SK-N-SH treated with all-trans-retinoic acid at 6 μM for 48 hours (cell line): ENCODE measurements around the gene CCDC183.
"Not testable (repeated sequence)": the region's sequence is repeated elsewhere in the genome, so short reads cannot be mapped to it uniquely, and the experiment has no call there.

ENCODE experiments used
- ARNTL ChIP-seq: fragments of 450-650 bp; formaldehyde crosslinking; IDR thresholded peaks from 2 replicates; pipeline ENCODE4 v1.5.0; 2020; ENCODE audit warnings: low read depth, mild to moderate bottlenecking, moderate library complexity, borderline replicate concordance
- RARB ChIP-seq: fragments of 250-450 bp; sonication (Bioruptor Pico); IDR thresholded peaks from 2 replicates; pipeline ENCODE4 v1.8.0; 2021; ENCODE audit warnings: mild to moderate bottlenecking, moderate library complexity
- ZFP30 ChIP-seq: fragments of 450-650 bp; formaldehyde crosslinking; IDR thresholded peaks from 2 replicates; pipeline ENCODE4 v1.5.0; 2022; ENCODE audit warnings: mild to moderate bottlenecking, moderate library complexity
- ZNF8 ChIP-seq: fragments of 450-650 bp; formaldehyde crosslinking; IDR thresholded peaks from 2 replicates; pipeline ENCODE4 v1.5.0; 2020; ENCODE audit warnings: mild to moderate bottlenecking, moderate library complexity

- TF ChIP-seq ZNF8, ARNTL, RARB, ZFP30 (CRISPR knock-in tag): not testable (repeated sequence)
Observed at GRCh38 chr9:136842380-136842948, 46.3 kb downstream of the CCDC183 start, which contains the start of gene AJM1.
